HepG2 (cell line): ENCODE results near the gene KLHL30. TPM values are rescaled to one million over a fixed set of nuclear protein-coding genes. Genes with fewer than 3 reads are reported as not detected.

Experiments
- ATAC-seq: fragments of 200-7000 bp; cut with Tn5 transposase; 3 replicates; pipeline ENCODE4 v1.9.1; 2020; ENCODE audit warnings: mild to moderate bottlenecking, moderate library complexity
- BruUV-seq: library from RNA; stranded (reverse); fragments of 400-500 nt; replicated peaks from 2 replicates; lab custom pipeline; 2021; lab: Mats Ljungman, UMichigan
- CTCF ChIA-PET: fragments of 300-600 bp; formaldehyde crosslinking; extraction: SDS; loops from one replicate; lab custom pipeline; 2021; ENCODE audit warnings: low total read pairs, inconsistent platforms, low intra/inter-chr PET ratio; lab: Yijun Ruan, JAX
- POLR2A ChIA-PET: fragments of 350-600 bp; sonication (Branson Sonifier 250); formaldehyde crosslinking; loops from one replicate; lab custom pipeline; 2020; ENCODE audit warnings: antibody characterized with exemption, inconsistent platforms; lab: Yijun Ruan, JAX
- DNase-seq: peaks from one replicate; pipeline ENCODE4 v3.0.0-alpha.2; 2015; ENCODE audit warnings: low spot score
- FAIRE-seq: peaks from 3 replicates; lab custom pipeline; 2011; peaks lifted over from hg19 to GRCh38; lab: Jason Lieb, UNC
- H2AFZ ChIP-seq: one replicate; pipeline ENCODE4 v1.6.1; 2011; ENCODE audit warnings: low read length, inconsistent platforms
- H3K27ac ChIP-seq: fragments of 300-600 bp; 3 replicates; pipeline ENCODE4 v1.8.0; 2011; ENCODE audit warnings: mixed run types, mild to moderate bottlenecking, mixed read lengths, low read length, inconsistent platforms; ENCODE audit not compliant: insufficient read depth; ENCODE audit errors: extremely low read length
- H3K27me3 ChIP-seq, 2 experiments: fragments of 200-600 bp in 1 of 2; 2 replicates in 1 of 2; 3 replicates in 1 of 2; pipeline versions ENCODE4 v1.6.0 to v1.8.0; 2011; ENCODE audit warnings: low read length in 2 of 2, mild to moderate bottlenecking in 2 of 2, moderate library complexity in 2 of 2, inconsistent platforms in 1 of 2; ENCODE audit not compliant: insufficient read depth in 2 of 2, control insufficient read depth in 1 of 2
- H3K36me3 ChIP-seq, 2 experiments: fragments of 200-600 bp in 1 of 2; replicated peaks in 1 of 2; 2 replicates in 1 of 2; 3 replicates in 1 of 2; pipeline versions ENCODE4 v1.5.1 to v1.8.0; 2011; ENCODE audit warnings: low read length in 2 of 2, inconsistent platforms in 1 of 2; ENCODE audit not compliant: insufficient read depth in 2 of 2, control insufficient read depth in 1 of 2
- H3K4me1 ChIP-seq: 2 replicates; pipeline ENCODE4 v1.5.1; 2012; ENCODE audit warnings: low read length, inconsistent platforms; ENCODE audit not compliant: insufficient read depth
- H3K4me2 ChIP-seq: 2 replicates; pipeline ENCODE4 v1.6.0; 2011; ENCODE audit warnings: low read depth, low read length, inconsistent platforms
- H3K4me3 ChIP-seq, 3 experiments: fragments of 200-600 bp in 1 of 3; sonication (generic), shearing (Covaris generic) in 1 of 3; replicated peaks in 1 of 3; 2 replicates each; pipeline ENCODE4 v1.5.1; 2011 to 2016; ENCODE audit warnings: low read length in 3 of 3, inconsistent platforms in 2 of 3, low read depth in 2 of 3, mild to moderate bottlenecking in 2 of 3, control low read depth in 1 of 3, mixed read lengths in 1 of 3; ENCODE audit not compliant: insufficient read depth in 1 of 3
- H3K79me2 ChIP-seq: one replicate; pipeline ENCODE4 v1.6.1; 2011; ENCODE audit warnings: low read length, inconsistent platforms; ENCODE audit not compliant: insufficient read depth
- H3K9ac ChIP-seq: 2 replicates; pipeline ENCODE4 v1.6.0; 2011; ENCODE audit warnings: mild to moderate bottlenecking, low read depth, low read length, inconsistent platforms; ENCODE audit not compliant: insufficient read depth
- H3K9me3 ChIP-seq: 2 replicates; pipeline ENCODE4 v1.5.1; 2012; ENCODE audit warnings: mild to moderate bottlenecking, low read length
- H4K20me1 ChIP-seq: 2 replicates; pipeline ENCODE4 v1.6.0; 2011; ENCODE audit warnings: inconsistent platforms, mild to moderate bottlenecking, low read length, moderate library complexity; ENCODE audit not compliant: insufficient read depth
- ELF3 ChIP-seq: IDR thresholded peaks from 2 replicates; pipeline ENCODE4 v1.6.1; 2016; ENCODE audit warnings: missing genetic modification reagents, missing compliant biosample characterization
- MED1 ChIP-seq: sonication (generic); formaldehyde crosslinking; IDR thresholded peaks from 2 replicates; pipeline ENCODE4 v1.4.0; 2020; ENCODE audit warnings: missing genetic modification reagents
- ZFP36 ChIP-seq: fragments of 150-350 bp; IDR thresholded peaks from 2 replicates; pipeline ENCODE4 v1.6.1; 2018; ENCODE audit warnings: borderline replicate concordance, low read length, low read depth; ENCODE audit not compliant: partially characterized antibody
- ZNF710 ChIP-seq: sonication (generic); formaldehyde crosslinking; IDR thresholded peaks from 2 replicates; pipeline ENCODE4 v1.5.0; 2020; ENCODE audit warnings: mild to moderate bottlenecking, missing genetic modification reagents, borderline replicate concordance
- WGBS: methylation state at CpG from one replicate; pipeline ENCODE4 v1.1.6; 2017; ENCODE audit warnings: low lambda C conversion rate; 5-methylcytosine and 5-hydroxymethylcytosine counted together
- in situ Hi-C: cut with HindIII; loops from 2 replicates; pipeline ENCODE4 v1.10.0; 2017; ENCODE audit warnings: low pct_unique_long_range_greater_than_20kb; ENCODE audit not compliant: extremely low pct_ligation_motif_present
- intact Hi-C: fragments of 100-400 bp; cut with micrococcal nuclease; formaldehyde crosslinking; loops from one replicate; pipeline ENCODE4 v1.10.0; 2022; ENCODE audit not compliant: unreplicated experiment
- polyA plus RNA-seq, 8 experiments: library from polyadenylated mRNA; depleted of rRNA in 3 of 8; stranded (reverse) in 7 of 8; unstranded in 1 of 8; fragments of >200 nt; fragmentation: Illumina TruSeq in 4 of 8; extraction: Trizol in 4 of 8; gene quantifications; 2 replicates each; pipeline versions ENCODE4 v1.2.1 to v1.2.3, GENCODE V29; 2011 to 2016; ENCODE audit warnings: low read depth in 4 of 8, missing spikeins in 1 of 8, mixed read lengths in 1 of 8; ENCODE audit not compliant: insufficient read depth in 1 of 8
- total RNA-seq, 5 experiments: library from RNA; depleted of rRNA; stranded (reverse); fragments of >200 nt; fragmentation: Illumina TruSeq; extraction: Trizol; gene quantifications; 2 replicates each; pipeline ENCODE4 v1.2.3, GENCODE V29; 2016; ENCODE audit warnings: low read depth in 1 of 5

KLHL30 gene
- total and polyA plus RNA-seq, 2 of the 13 experiments (the other 11 are each of a cell fraction or from before 2014, with no cell fraction given) = 0.05 TPM; not detected in 1

- Histone ChIP-seq H2AFZ (no peak overlapping the region), H3K79me2 (no peaks in the 10 kb centered on the region), H4K20me1 (no peaks in the 10 kb centered on the region), H3K4me2 (0 out of 2 replicates have a peak overlapping the region, but pooled peaks have one; percentile 21), H3K9me3 (no peaks in the 10 kb centered on the region), H3K4me3 (no peak overlapping the region; a peak in 1 of 6 replicates), H3K36me3 (no peaks in the 10 kb centered on the region), H3K9ac (no peak overlapping the region)
- 29% methylated on average over 10 of the region's 10 CpGs for WGBS
- intact Hi-C loops = no loop called here
- BruUV-seq = no TSS peak
- TF ChIP-seq ZFP36 (peak; percentile 88), ELF3 (CRISPR knock-in tag) (0 out of 2 replicates have a peak, but pooled peaks have one; percentile 25), ZNF710 (0 out of 2 replicates have a peak, but pooled peaks have one; percentile 34), MED1 (CRISPR knock-in tag) (no peak)
- TF ChIP-seq, all 625 proteins: peak for 3
- FAIRE-seq = no peak
- H3K27me3 ChIP-seq = peaks cover 13 to 45% of the 10 kb centered on the region in 2 experiments
- ChIA-PET CTCF (no interaction called here), POLR2A (interaction anchor here (1.0 kb wide), 1 partner anchor 10 kb away, joined by 3 read pairs; no protein-coding TSS in a partner anchor)
- in situ Hi-C loops = no loop called here
- peak; percentile 54 for DNase-seq
- H3K4me1 ChIP-seq = peaks cover 53% of the 10 kb centered on the region
- H3K27ac ChIP-seq = no peak overlapping the region
- no peak for ATAC-seq
Measured at GRCh38 chr2:238141541-238142318, 3.3 kb downstream of the KLHL30 start.
